HCT116 (cell line): ENCODE results near the gene TBX4.

Experiments
- CTCF ChIP-seq, 3 experiments: fragments of 200-600 bp in 1 of 3; sonication (generic) in 1 of 3; IDR thresholded peaks in 2 of 3; conservative IDR thresholded peaks in 1 of 3; 2 replicates each; pipeline ENCODE4 v1.5.1; 2012 to 2017; ENCODE audit warnings: low read depth in 2 of 3, low read length in 2 of 3, antibody characterized with exemption in 1 of 3, borderline replicate concordance in 1 of 3, control low read depth in 1 of 3, mild to moderate bottlenecking in 1 of 3, mixed read lengths in 1 of 3, mixed run types in 1 of 3, moderate library complexity in 1 of 3; ENCODE audit not compliant: insufficient read depth in 1 of 3
- ELF1 ChIP-seq: IDR thresholded peaks from 2 replicates; pipeline ENCODE4 v1.6.1; 2012; ENCODE audit warnings: low read depth, borderline replicate concordance
- EZH2 ChIP-seq: fragments of 200-600 bp; sonication (generic); IDR thresholded peaks from 2 replicates; pipeline ENCODE4 v1.6.1; 2017; ENCODE audit warnings: antibody characterized with exemption, mixed run types
- EZH2phosphoT487 ChIP-seq: fragments of 200-600 bp; IDR thresholded peaks from 2 replicates; pipeline ENCODE4 v1.6.1; 2018; ENCODE audit warnings: antibody characterized with exemption, borderline replicate concordance
- FOSL1 ChIP-seq: IDR thresholded peaks from 2 replicates; pipeline ENCODE4 v1.6.1; 2012; ENCODE audit warnings: low read depth
- JUND ChIP-seq: IDR thresholded peaks from 2 replicates; pipeline ENCODE4 v1.6.1; 2012
- MAX ChIP-seq: IDR thresholded peaks from 2 replicates; pipeline ENCODE4 v1.6.1; 2012
- POLR2A ChIP-seq: IDR thresholded peaks from 2 replicates; pipeline ENCODE4 v1.7.0; 2011; ENCODE audit warnings: borderline replicate concordance; ENCODE audit not compliant: insufficient read depth, insufficient read length; ENCODE audit errors: extremely low read depth
- POLR2AphosphoS5 ChIP-seq: IDR thresholded peaks from 2 replicates; pipeline ENCODE4 v1.6.1; 2011; ENCODE audit warnings: mild to moderate bottlenecking, low read depth, low read length, moderate library complexity
- REST ChIP-seq: IDR thresholded peaks from 2 replicates; pipeline ENCODE4 v1.6.1; 2012; ENCODE audit warnings: low read depth
- SIN3A ChIP-seq: IDR thresholded peaks from 2 replicates; pipeline ENCODE4 v1.6.1; 2012; ENCODE audit warnings: low read depth

- no peak for TF ChIP-seq POLR2AphosphoS5
- no peak for TF ChIP-seq POLR2A
- no peak for TF ChIP-seq MAX
- no peak for TF ChIP-seq ELF1
- TF ChIP-seq CTCF (IDR thresholded peaks at IDR 0.05 in 2 of 3, conservative IDR thresholded peaks at IDR 0.05 in 1 of 3; ENCODE audit: borderline replicate concordance in 1 of 3, insufficient read depth in 1 of 3, low read depth in 2 of 3, low read length in 2 of 3): no peak
- TF ChIP-seq JUND: no peak
- no peak for TF ChIP-seq SIN3A
- no peak for TF ChIP-seq EZH2
- TF ChIP-seq EZH2phosphoT487: no peak
- no peak for TF ChIP-seq REST
- no peak for TF ChIP-seq FOSL1
Measured at GRCh38 chr17:61414141-61414935, 37.9 kb upstream of the TBX4 start.
